Stimulated activated CD8-positive, alpha-beta memory T cell treated with anti-CD3 and anti-CD28 coated beads, Interleukin-15, amount 100 ng/mL, for 24 hours (primary cell): ENCODE results near the gene IFNAR2.

ENCODE experiments used
- DNase-seq: peaks from one replicate; pipeline ENCODE4 v3.0.0-alpha.2; 2020; ENCODE audit warnings: low read depth

Gene IFNAR2

GRCh38 chr21:33268737-33269441, 39.2 kb downstream of the IFNAR2 start:
- DNase-seq, result no peak

DNA sequence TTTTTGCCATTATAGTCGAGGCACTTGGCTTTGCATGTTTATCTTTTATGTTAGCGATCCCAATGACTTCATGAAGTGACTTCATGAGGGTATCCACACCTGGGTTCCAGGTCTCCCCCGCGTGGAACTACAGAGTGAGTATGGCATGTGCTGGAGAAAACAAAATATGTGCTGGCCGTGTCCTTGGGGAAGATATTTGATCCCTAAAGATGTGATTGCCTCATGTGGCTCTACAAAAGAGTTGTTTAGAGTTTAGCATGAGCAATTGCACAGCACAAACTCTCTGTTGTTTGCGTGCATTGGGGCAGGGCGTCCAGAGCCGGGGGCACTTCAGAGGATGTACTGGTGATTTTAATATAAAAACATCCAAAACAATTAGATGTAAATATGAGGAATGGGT, 41.2 kb downstream of the IFNAR2 start:
- no peak for DNase-seq

DNA sequence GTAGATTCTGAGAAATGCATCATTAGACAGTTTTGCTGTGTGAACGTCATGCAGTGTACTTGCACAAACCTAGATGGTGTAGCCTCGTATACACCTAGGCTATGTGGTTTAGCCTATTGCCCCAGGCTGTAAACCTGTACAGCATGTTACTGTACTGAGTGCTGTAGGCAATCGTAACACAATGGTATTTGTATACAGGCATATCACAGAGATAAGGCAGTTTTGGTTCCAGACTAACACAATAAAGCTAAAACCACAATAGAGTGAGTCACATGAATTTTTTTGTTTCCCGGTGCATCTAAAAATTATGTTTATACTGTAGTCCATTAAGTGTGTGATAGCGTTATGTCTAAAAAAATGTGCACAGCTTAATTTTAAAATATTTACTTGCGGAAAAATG, 43.3 kb downstream of the IFNAR2 start:
- DNase-seq, result no peak

DNA sequence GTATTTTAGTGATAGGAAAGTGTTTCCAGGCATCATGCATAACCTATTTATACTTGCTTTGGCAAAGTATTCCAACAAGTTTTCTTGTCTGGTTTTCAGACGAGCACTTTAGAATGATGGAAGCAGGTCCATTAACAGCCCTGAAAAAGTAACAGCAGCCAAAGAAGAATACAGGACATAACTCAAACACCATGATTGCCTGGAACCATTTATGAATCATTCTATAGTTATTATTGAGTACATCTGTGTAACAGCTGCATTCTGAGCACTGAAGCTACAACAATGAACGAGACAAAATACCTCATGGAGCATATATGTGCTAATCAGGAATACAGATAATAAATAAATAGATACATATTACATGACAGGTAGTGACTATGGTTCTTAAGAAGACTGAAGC, 49.0 kb downstream of the IFNAR2 start:
- no peak for DNase-seq

DNA sequence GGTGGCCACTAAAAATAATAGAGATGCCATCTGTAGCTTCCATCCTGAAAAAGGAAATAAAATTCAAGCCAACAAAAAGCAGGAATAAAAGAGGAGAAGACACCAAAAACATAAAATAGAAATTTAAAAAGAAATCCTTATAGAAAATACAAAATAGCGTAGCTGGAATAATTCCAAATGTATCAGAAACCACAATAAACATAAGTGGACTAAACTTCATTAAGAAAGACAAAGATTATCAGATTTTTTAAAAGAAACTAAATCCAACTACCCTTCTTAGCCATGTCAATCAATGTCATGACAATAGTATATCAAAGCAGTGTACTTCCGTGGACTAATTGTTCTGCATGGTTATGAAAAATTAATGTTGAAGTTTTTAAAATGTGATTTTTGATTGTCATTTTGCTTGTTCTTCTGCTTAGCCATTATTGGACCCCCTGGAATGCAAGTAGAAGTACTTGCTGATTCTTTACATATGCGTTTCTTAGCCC, 49.6 kb downstream of the IFNAR2 start:
- no peak for DNase-seq
